Activated naive CD4-positive, alpha-beta T cell treated with anti-CD3 and anti-CD28 coated beads, Interleukin-2, amount 50 U/mL, for 24 hours (primary cell): Measurements from ENCODE around the gene GRAP.
A peak's percentile ranks its signal among the peaks of the same experiment; 100 is the strongest.
"Not testable (repeated sequence)": the region's sequence is repeated elsewhere in the genome, so short reads cannot be mapped to it uniquely, and the experiment has no call there.

ENCODE experiments used
- H3K27ac Mint-ChIP-seq: one replicate; pipeline ENCODE4 v1.8.0; 2021; ENCODE audit warnings: mild to moderate bottlenecking, mixed read lengths
- H3K27me3 Mint-ChIP-seq: one replicate; pipeline ENCODE4 v1.8.0; 2021; ENCODE audit warnings: mixed read lengths
- H3K36me3 Mint-ChIP-seq: one replicate; pipeline ENCODE4 v1.8.0; 2021; ENCODE audit warnings: mixed read lengths
- H3K4me1 Mint-ChIP-seq: one replicate; pipeline ENCODE4 v1.8.0; 2021; ENCODE audit warnings: mixed read lengths
- H3K4me3 Mint-ChIP-seq: one replicate; pipeline ENCODE4 v1.8.0; 2021; ENCODE audit warnings: mild to moderate bottlenecking, mixed read lengths
- H3K9me3 Mint-ChIP-seq: one replicate; pipeline ENCODE4 v1.8.0; 2021; ENCODE audit warnings: mixed read lengths

Gene GRAP

DNA sequence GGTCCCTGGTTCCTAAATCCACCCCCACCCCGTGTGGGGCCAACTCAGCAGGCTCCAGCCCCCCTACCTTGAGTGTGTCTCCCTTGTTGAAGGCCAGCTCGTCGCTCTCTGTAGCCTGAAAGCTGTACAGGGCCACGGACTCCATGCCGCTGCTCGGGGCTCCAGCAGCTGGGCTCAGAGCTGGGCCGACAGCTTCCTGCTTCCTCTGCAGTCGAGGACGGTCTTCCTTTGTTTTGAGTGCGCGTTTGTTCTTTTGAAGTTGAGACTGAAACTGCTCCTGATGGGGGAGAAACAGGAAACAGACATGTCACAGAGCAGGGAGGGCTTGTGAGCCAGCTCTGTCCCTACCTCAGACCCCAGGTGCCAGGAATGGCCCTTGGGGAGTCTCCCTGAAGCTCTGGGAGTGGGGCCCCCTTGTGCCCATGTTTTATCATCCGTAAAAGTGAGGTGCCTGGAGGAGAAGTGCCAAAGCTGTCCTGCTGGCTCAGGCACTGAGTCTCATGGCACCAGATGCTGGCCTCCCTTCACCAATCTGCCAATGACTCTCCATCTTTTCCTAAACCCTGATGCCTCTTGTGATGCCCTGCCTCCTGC lies at the start of gene GRAP:
Gene GRAP (minus strand): TSS at position 176 of the 594 bp plus-strand sequence. CDS start 31 bp downstream, at position 145.
- H3K27ac Mint-ChIP-seq, H3K4me3 Mint-ChIP-seq, H3K36me3 Mint-ChIP-seq, H3K27me3 Mint-ChIP-seq, H3K9me3 Mint-ChIP-seq, H3K4me1 Mint-ChIP-seq: not testable (repeated sequence)

DNA sequence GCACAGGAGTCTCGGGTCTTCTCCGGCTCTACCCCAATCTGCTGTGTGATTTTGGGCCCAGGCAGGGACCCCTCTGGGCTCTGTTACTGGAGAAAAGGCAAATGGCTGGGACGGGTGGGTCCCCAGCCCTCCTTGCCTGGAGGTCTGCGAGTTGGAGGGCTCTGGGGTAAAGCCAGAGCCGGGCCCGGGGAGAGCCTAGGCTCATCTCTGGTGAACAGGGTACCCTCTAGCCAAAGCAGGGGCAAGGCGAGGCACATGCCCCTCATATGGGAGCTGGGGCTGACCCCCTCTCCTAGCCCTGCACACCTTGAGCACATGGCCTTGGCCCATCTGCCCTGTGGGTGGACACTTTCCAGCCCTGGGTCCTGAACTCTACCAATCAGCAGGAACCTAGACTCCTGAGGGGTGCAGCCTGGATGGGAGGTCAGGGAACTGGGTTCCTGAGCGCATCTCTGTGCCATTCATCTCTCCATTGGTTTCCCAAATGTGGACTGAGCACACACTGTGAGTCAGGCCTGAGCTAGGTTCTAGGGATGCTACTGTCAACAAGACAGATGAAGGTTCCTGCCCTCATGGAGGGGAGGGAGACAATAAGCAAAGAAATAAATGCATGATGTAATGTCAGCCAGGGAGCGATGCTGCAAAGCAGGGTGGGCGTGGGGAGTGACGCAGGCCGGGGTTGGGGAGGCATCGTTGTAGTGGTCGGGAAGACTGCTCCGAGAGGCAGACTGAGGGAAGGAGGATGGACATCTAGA lies 47.1 kb upstream of the GRAP start:
- not testable (repeated sequence) for H3K27me3 Mint-ChIP-seq, H3K36me3 Mint-ChIP-seq, H3K27ac Mint-ChIP-seq, H3K9me3 Mint-ChIP-seq, H3K4me1 Mint-ChIP-seq, H3K4me3 Mint-ChIP-seq

DNA sequence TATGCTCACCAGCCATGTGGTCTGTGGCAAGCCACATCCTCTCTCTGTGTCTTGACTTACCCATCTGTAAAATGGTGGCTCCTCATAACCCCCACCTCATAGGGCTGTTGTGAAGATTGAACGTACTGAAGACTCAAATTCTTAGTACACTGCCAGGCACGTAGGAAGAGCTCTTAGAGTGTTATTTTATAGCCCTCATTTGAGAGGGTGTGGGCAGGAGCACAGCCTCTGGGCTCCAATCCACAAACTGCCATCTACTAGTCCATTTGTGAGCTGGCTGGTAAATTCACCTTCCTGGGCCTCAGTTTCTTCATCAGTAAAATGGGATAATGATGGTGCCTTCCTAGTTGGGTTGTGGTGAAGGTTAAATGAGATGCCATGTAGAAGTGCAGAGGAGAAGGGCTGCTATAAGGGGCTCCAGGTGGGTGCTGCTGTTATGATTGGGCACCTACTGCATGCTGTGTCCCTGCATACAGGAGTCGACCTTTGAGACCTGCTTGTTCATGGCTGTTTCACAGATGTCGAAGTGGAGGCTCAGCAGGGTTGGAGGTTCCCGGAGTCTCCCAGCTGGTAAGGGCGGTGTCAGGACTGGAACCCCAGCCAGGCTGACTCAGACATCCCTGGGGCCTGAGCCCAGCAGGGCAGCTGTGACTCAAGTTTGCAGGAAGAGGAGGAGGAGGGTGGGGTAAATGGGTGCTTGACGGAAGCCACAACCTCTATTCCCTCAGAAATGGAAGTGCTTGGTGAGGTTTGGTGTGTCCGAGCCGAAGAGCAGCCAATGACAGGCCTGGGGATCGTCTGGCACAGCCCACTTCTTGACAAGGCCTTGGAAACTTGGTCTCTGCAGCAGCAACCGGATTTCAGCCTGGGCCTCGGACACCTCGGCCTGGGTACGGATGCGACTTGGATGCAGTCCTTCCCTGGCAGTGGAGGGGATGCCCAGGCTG lies 46.3 kb upstream of the GRAP start:
- H3K9me3 Mint-ChIP-seq, H3K27ac Mint-ChIP-seq, H3K4me3 Mint-ChIP-seq, H3K4me1 Mint-ChIP-seq, H3K27me3 Mint-ChIP-seq, H3K36me3 Mint-ChIP-seq: not testable (repeated sequence)

DNA sequence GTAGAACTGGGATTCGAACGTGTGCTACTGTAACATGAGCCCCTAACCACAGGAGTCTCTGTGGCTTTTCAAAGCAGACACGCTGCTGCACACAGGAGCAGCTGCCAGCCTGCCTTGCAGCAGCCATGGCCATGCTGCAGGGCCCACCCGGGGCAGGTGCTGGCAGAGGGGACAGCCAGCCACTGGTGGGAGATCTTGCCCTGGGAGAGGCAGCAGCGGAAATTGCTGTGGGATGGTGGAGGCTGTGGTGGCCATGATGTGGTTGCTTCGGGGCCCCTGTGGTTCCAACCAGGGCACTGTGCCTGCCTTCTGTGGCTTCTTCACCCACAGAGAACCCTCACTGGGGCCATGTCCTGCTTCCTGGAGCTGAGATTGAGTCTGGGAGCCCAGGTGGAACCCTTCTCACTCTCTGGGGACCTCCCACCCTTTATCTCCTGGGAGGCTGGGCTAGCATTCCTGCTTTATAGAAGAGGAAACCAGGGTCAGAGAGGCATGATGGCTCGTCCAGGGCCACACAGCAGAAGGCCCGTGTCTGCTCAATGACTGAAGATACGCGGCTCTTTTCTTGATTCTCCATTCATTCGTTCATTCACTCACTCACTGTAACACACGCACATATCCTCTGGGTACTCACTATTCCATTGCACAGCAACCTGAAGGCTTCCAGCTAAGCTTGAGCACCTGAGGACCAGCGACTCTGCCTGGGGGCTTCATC lies 43.5 kb upstream of the GRAP start:
- H3K4me1 Mint-ChIP-seq, H3K4me3 Mint-ChIP-seq, H3K9me3 Mint-ChIP-seq, H3K36me3 Mint-ChIP-seq, H3K27ac Mint-ChIP-seq, H3K27me3 Mint-ChIP-seq: not testable (repeated sequence)

DNA sequence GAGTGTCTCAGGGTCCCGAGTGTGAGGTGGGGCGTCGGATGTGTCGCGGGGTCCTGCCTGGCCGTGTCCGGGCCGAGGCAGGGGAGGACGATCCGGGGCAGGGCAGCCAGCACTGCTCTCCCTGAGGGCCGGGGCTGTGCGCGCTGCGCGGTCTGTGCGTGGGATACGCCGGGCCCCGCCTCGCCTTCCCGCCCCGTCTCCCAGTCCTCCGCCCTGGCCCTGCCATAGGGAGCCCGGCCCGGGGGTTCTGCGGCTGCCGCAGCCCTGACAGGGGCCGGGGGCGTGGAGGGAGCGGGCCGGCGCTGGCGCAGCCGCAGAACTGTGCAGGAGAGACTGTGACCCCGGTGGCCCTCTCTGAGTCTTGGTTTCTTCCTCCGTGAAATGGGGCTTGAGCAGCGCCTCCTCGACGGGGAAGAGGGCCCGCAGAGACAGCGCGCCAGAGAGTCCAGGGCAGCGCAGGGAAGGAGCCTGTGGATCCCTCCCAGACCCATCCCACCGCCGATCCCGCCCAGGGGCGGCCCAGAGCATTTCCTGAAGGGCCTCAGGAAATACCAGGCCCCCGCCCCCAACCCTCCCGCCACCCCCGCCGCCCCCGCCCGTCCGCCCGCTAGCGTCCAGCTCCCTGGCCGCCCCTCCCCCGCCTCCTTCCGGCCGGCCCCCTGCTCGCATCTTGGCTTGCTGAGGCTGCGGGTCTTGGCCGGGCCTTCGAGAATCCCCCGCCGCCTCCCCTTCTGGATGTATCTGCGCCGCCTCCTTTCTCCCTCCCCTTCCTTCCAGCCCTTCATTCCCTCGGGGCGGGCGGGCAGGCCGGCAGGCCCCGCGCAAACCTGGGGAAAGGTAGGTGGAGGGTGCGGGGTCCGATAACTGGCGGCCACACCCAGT lies 42.3 kb upstream of the GRAP start:
- H3K27me3 Mint-ChIP-seq, H3K4me3 Mint-ChIP-seq, H3K27ac Mint-ChIP-seq, H3K36me3 Mint-ChIP-seq, H3K4me1 Mint-ChIP-seq, H3K9me3 Mint-ChIP-seq: not testable (repeated sequence)

DNA sequence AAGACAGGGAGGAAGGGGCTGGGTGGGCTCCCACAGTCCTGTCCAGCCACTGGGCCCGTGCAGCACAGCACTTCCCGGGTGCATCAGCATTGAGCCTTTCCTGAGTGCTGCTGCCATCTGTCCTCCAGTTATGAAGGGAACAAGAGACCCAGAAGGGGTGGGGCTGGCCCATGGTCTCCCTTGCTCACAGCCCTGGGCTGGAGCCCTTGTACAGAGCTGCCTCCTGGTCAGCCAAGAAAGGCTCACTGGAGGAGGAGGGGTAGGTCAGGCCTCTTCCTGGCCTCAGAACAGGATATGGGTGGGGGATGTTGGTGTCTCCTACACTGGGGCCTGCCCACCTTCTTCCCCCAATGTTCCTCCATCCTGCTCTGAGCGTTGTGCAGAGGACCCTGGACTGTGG lies 30.6 kb upstream of the GRAP start:
- not testable (repeated sequence) for H3K27ac Mint-ChIP-seq, H3K27me3 Mint-ChIP-seq, H3K36me3 Mint-ChIP-seq, H3K9me3 Mint-ChIP-seq, H3K4me3 Mint-ChIP-seq, H3K4me1 Mint-ChIP-seq

DNA sequence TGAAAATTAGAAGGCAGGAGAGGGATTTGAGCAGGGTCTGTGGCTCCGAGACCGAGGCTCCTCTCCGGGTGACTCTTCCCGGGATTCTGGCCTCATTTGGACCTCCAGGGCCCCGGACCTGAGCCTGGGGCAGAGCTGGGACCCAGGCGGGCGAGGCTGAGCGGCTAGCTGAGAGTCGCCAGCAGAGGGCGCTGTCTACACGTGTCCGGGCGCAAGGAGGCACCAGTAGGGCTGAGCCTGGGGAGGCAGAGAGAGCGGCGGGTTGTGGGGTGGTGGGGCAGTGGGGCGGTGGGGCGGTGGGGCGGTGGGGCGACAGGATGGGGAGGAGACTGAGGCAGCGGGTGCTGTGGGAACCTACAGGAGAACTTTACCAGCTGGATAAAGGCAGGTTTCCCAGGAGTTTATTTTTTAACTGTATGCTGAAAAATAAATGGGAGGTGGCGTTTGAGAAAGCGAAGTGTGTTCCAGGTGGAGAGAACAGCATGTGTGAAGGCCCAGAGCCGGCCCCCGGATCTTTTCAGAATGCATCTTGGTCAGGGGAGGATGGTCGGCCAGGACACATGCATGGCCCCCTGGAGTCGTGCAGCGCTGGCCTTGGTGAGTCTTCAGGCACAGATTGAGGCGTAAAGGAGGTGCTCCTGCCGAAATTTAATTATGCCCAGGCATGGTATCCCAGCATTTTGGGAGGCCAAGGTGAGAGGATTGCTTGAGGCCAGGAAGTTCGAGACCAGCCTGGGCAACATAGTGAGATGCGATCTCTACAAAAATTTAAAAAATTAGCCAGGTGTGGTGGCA lies 29.8 kb upstream of the GRAP start:
- not testable (repeated sequence) for H3K4me3 Mint-ChIP-seq, H3K9me3 Mint-ChIP-seq, H3K36me3 Mint-ChIP-seq, H3K27ac Mint-ChIP-seq, H3K27me3 Mint-ChIP-seq, H3K4me1 Mint-ChIP-seq

DNA sequence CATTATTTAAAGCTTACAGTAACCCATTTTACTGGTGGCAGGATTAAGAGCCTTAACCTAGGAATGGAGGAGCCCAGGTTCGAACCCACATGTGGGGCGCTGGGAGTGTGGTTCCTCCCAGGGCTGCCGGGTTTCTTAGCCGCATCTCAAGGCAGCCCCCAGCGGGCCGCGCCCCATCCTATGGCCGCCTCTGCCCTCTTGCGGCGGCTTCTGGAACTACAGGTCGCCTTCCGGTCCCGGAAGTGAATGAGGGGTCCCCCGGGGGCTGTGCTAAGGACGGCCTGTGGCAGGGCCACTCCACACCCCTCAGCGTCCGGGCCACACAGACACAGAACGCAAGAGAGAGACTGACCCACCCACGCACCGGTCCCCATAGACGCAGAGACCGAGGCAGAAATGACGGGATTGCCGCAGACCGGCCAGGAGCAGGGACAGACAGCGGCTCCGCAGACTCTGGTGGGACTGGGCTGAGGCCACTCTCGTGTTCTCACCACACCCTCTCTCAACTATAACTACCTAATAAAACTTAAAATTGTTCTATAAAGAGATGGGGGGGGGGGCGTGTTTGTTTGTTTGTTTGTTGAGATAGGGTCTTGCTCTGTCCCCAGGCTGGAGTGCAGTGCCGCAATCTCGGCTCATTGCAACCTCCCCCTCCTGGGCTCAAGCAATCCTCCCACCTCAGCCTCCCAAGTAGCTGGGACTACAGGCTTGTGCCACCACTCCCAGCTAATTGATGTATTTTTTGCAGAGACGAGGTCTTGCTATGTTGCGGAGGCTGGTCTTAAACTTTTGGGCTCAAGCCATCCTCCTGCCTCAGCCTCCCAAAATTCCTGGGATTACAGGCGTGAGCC lies 23.8 kb upstream of the GRAP start:
- H3K9me3 Mint-ChIP-seq, H3K4me1 Mint-ChIP-seq, H3K36me3 Mint-ChIP-seq: not testable (repeated sequence)

DNA sequence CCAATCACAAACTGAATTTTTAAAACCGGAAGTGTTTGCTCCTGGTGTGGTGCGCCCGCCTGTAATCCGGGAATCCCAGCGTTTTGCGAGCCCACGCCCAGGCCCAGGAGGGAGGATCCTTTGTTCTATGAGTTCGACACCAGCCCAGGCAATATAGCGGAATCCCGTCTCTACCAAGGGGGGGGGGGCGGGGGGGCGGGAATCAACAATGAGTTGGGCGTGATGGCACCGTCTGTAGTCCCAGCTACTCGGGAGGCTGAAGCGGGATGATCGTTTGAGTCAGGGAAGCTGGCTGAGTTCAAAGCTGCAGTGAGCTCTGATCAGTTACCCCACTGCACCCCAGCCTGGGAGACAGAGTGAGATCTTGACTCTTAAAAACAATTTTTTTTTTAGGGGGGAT lies 17.6 kb upstream of the GRAP start:
- not testable (repeated sequence) for H3K27ac Mint-ChIP-seq, H3K4me3 Mint-ChIP-seq, H3K4me1 Mint-ChIP-seq, H3K27me3 Mint-ChIP-seq, H3K36me3 Mint-ChIP-seq, H3K9me3 Mint-ChIP-seq

More for the DNA sequence above, 23.8 kb upstream of the GRAP start:
- H3K27ac Mint-ChIP-seq, H3K27me3 Mint-ChIP-seq, H3K4me3 Mint-ChIP-seq: not testable (repeated sequence)

DNA sequence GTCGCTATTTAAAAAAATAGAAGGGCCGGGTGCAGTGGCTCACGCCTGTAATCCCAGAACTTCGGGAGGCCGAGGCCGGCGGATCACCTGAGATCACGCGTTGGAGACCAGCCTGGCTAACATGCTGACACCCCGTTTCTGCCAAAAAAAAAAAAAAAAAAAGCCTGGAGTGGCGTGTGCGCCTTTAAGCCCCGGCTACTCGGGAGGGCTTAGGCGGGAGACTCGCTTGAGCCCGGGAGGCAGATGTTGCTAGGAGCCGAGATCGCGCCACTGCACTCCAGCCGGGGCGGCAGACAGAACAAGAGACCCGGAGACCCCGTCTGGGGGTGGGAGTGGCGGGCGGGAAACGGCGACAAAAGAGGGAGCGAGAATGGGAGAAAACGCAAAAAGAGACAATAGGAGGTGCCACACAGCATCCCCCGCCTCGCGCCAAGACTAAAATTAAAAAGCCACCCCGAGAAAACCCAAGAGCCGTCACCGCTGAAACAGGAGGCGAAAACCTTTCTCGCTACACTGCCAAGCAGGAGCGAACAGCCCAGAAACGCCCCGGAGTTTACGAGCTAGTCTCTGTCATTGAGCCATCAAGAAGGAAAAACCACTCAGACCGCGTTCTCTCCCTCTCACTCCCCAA lies 16.7 kb upstream of the GRAP start:
- not testable (repeated sequence) for H3K27me3 Mint-ChIP-seq, H3K4me1 Mint-ChIP-seq, H3K9me3 Mint-ChIP-seq, H3K36me3 Mint-ChIP-seq
- peak overlapping the region; percentile 75 for H3K4me3 Mint-ChIP-seq
- peak overlapping the region; percentile 95 for H3K27ac Mint-ChIP-seq

DNA sequence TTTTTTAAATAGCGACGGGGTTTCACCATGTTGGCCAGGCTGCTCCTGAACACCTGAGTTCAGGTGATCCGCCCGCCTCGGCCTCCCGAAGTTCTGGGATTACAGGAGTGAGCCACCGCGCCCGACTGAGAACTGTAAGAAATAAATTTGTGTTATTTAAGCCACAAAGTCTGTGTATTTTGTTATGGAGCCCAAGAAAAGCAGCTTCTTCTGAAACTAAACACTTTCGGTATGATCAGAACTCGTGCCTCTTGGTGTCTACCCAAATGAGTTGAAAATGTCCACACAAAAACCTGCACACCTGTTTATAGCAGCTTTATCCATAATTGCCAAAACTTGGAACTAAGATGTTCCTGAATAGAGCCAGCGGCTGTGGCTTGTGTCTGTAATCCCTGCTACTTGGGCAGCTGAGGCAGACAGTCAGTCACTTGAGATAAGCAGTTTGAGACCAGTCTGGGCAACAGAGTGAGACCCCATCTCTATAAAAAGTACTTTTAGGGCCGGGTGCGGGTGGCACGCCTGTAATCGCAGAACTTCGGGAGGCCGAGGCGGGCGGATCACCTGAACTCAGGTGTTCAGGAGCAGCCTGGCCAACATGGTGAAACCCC lies 16.1 kb upstream of the GRAP start:
- H3K4me3 Mint-ChIP-seq, H3K27me3 Mint-ChIP-seq, H3K4me1 Mint-ChIP-seq, H3K36me3 Mint-ChIP-seq, H3K9me3 Mint-ChIP-seq, H3K27ac Mint-ChIP-seq: not testable (repeated sequence)

DNA sequence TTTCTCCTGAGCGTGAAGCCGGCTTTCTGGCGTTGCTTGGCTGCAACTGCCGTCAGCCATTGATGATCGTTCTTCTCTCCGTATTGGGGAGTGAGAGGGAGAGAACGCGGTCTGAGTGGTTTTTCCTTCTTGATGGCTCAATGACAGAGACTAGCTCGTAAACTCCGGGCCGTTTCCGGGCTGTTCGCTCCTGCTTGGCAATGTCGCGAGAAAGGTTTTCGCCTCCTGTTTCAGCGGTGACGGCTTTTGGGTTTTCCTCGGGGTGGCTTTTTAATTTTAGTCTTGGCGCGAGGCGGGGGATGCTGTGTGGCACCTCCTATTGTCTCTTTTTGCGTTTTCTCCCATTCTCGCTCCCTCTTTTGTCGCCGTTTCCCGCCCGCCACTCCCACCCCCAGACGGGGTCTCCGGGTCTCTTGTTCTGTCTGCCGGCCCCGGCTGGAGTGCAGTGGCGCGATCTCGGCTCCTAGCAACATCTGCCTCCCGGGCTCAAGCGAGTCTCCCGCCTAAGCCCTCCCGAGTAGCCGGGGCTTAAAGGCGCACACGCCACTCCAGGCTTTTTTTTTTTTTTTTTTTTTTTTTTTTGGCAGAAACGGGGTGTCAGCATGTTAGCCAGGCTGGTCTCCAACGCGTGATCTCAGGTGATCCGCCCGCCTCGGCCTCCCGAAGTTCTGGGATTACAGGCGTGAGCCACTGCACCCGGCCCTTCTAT lies 15.4 kb upstream of the GRAP start:
- H3K4me3 Mint-ChIP-seq, result not testable (repeated sequence)

DNA sequence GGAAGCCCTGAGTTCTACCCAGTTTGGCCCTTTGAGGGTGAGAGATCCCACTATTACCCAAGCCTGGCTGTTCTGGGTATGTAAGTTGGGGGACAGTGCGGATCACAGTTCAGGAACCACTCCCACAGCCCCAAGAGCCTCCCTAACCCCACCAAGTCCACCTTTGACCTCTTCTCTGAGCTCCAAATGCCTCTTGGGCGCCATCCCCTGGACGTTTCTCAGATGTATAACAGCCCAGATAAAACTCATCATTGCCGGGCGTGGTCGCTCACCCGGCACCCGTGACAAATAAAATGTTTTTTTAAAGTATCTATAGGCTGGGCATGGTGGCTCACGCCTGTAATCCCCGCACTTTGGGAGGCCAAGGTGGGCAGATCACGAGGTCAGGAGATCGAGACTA lies 8.7 kb upstream of the GRAP start:
- not testable (repeated sequence) for H3K27ac Mint-ChIP-seq, H3K27me3 Mint-ChIP-seq, H3K4me1 Mint-ChIP-seq, H3K4me3 Mint-ChIP-seq, H3K9me3 Mint-ChIP-seq, H3K36me3 Mint-ChIP-seq

More for the DNA sequence above, 15.4 kb upstream of the GRAP start:
- not testable (repeated sequence) for H3K27me3 Mint-ChIP-seq, H3K9me3 Mint-ChIP-seq, H3K4me1 Mint-ChIP-seq, H3K27ac Mint-ChIP-seq, H3K36me3 Mint-ChIP-seq
